NCI-H748 (cell line): ENCODE data around the gene SDHA.
"Not testable (repeated sequence)": the region's sequence is repeated elsewhere in the genome, so short reads cannot be mapped to it uniquely, and the experiment has no call there.

Source experiments
- DNase-seq: peaks from one replicate; lab custom pipeline; 2025; ENCODE audit not compliant: unreplicated experiment; lab: John Stamatoyannopoulos, UW

SDHA gene

GRCh38 chr5:196350-196749 is 21.8 kb upstream of the SDHA start:
- DNase-seq = no peak

GRCh38 chr5:197031-197430 is 21.1 kb upstream of the SDHA start:
- DNase-seq = not testable (repeated sequence)

- no peak for DNase-seq
These were observed 20.1 kb upstream of the SDHA start for GRCh38 chr5:197892-198489.

GRCh38 chr5:198516-199196 is 19.5 kb upstream of the SDHA start:
- DNase-seq = no peak

- DNase-seq = no peak
These were observed 18.7 kb upstream of the SDHA start for GRCh38 chr5:199197-199949.

GRCh38 chr5:199950-200645 is 18.0 kb upstream of the SDHA start:
- no peak for DNase-seq

- DNase-seq = no peak
These were observed 17.1 kb upstream of the SDHA start for GRCh38 chr5:200985-201384.

GRCh38 chr5:201672-202071 is 16.4 kb upstream of the SDHA start:
- DNase-seq = no peak

GRCh38 chr5:203246-203930 is 14.7 kb upstream of the SDHA start:
- DNase-seq = no peak

- no peak for DNase-seq
These were observed 14.1 kb upstream of the SDHA start for GRCh38 chr5:204001-204400.

GRCh38 chr5:204462-204861 is 13.7 kb upstream of the SDHA start:
- no peak for DNase-seq

GRCh38 chr5:204966-205670 is 13.0 kb upstream of the SDHA start:
- DNase-seq = no peak

GRCh38 chr5:206406-206805 is 11.7 kb upstream of the SDHA start:
- DNase-seq = no peak

GRCh38 chr5:206927-207536 is 11.1 kb upstream of the SDHA start:
- DNase-seq = no peak

- DNase-seq = no peak
These were observed 10.5 kb upstream of the SDHA start for GRCh38 chr5:207599-207998.

- DNase-seq = no peak
These were observed 9.5 kb upstream of the SDHA start for GRCh38 chr5:208449-209114.

- DNase-seq = no peak
These were observed 4.2 kb upstream of the SDHA start for GRCh38 chr5:213803-214395.

GRCh38 chr5:215256-215655 is 2.9 kb upstream of the SDHA start:
- not testable (repeated sequence) for DNase-seq

- not testable (repeated sequence) for DNase-seq
These were observed 2.0 kb upstream of the SDHA start for GRCh38 chr5:216076-216475.
